CD4-positive, alpha-beta T cell (primary cell): ENCODE results near the gene MYT1. TPM values are rescaled to one million over a fixed set of nuclear protein-coding genes. Genes with fewer than 3 reads are reported as not detected.

Source experiments
- ATAC-seq: fragments of 200-7000 bp; cut with Tn5 transposase; one replicate; pipeline ENCODE4 v1.10.0; 2022; ENCODE audit warnings: mild to moderate bottlenecking; ENCODE audit not compliant: poor library complexity
- CTCF ChIA-PET: fragments of 350-600 bp; sonication (Branson Sonifier 250); formaldehyde crosslinking; loops from one replicate; lab custom pipeline; 2021; ENCODE audit warnings: antibody characterized with exemption, inconsistent platforms; lab: Charles Lee
- POLR2A ChIA-PET: fragments of 350-600 bp; sonication (Branson Sonifier 250); formaldehyde crosslinking; loops from one replicate; lab custom pipeline; 2021; ENCODE audit warnings: antibody characterized with exemption, inconsistent platforms; lab: Charles Lee
- DNase-seq, 14 experiments: peaks; one replicate each; pipeline ENCODE4 v3.0.0-alpha.2; 2013 to 2020; ENCODE audit warnings: mixed read lengths in 2 of 14
- H3K27ac ChIP-seq, 2 donors: one replicate each; pipeline versions ENCODE4 v1.5.1 to v1.7.0; 2013; ENCODE audit warnings: low read length in 2 of 2, low read depth in 1 of 2, mild to moderate bottlenecking in 1 of 2
- H3K27me3 ChIP-seq, 2 experiments: 1 replicate in 1 of 2; 2 replicates in 1 of 2; pipeline versions ENCODE4 v1.6.1 to v1.7.0; 2013; ENCODE audit warnings: low read length in 2 of 2, control low read depth in 1 of 2, mild to moderate bottlenecking in 1 of 2, moderate library complexity in 1 of 2; ENCODE audit not compliant: insufficient read depth in 2 of 2, control insufficient read depth in 1 of 2
- H3K36me3 ChIP-seq: one replicate; pipeline ENCODE4 v1.6.1; 2013; ENCODE audit warnings: low read length, control low read depth; ENCODE audit not compliant: insufficient read depth
- H3K4me1 ChIP-seq: one replicate; pipeline ENCODE4 v1.6.1; 2013; ENCODE audit warnings: low read length, control low read depth; ENCODE audit not compliant: insufficient read depth
- H3K4me3 ChIP-seq: one replicate; pipeline ENCODE4 v1.5.1; 2013; ENCODE audit warnings: mild to moderate bottlenecking, low read length, moderate library complexity
- H3K9me3 ChIP-seq, 2 experiments: 1 replicate in 1 of 2; 2 replicates in 1 of 2; pipeline versions ENCODE4 v1.6.1 to v1.7.0; 2013; ENCODE audit warnings: low read length in 2 of 2, mild to moderate bottlenecking in 2 of 2, control low read depth in 1 of 2, moderate library complexity in 1 of 2; ENCODE audit not compliant: control insufficient read depth in 1 of 2, insufficient read depth in 1 of 2
- H3K27ac Mint-ChIP-seq: one replicate; pipeline ENCODE4 v1.8.0; 2020; ENCODE audit warnings: mixed read lengths
- H3K27me3 Mint-ChIP-seq: one replicate; pipeline ENCODE4 v1.8.0; 2021; ENCODE audit warnings: mixed read lengths
- H3K36me3 Mint-ChIP-seq: one replicate; pipeline ENCODE4 v1.8.0; 2021; ENCODE audit warnings: low read depth, mixed read lengths
- H3K4me1 Mint-ChIP-seq: one replicate; pipeline ENCODE4 v1.8.0; 2021; ENCODE audit warnings: low read depth, mixed read lengths
- H3K4me3 Mint-ChIP-seq: one replicate; pipeline ENCODE4 v1.8.0; 2020; ENCODE audit warnings: mild to moderate bottlenecking, mixed read lengths
- H3K9me3 Mint-ChIP-seq: one replicate; pipeline ENCODE4 v1.8.0; 2020; ENCODE audit warnings: mixed read lengths
- CTCF ChIP-seq: fragments of 200-600 bp; IDR thresholded peaks from one replicate; pipeline ENCODE4 v1.8.0; 2022; ENCODE audit warnings: antibody characterized with exemption, mild to moderate bottlenecking
- intact Hi-C, 2 experiments: fragments of 100-400 bp; cut with DNase I in 1 of 2; cut with micrococcal nuclease in 1 of 2; formaldehyde crosslinking; loops; one replicate each; pipeline versions ENCODE4 v1.15.1 to v1.9.0; 2023 to 2025; cut with DNase I, micrococcal nuclease
- total RNA-seq, 174 experiments: library from RNA in 2 of 174; stranded (reverse) in 2 of 174; gene quantifications; one replicate each; pipeline ENCODE4 v1.2.3 and lab custom pipeline; 2021 to 2026

MYT1 gene
- total RNA-seq, 2 experiments from 2014 or later: 1.0 TPM; not detected in 1

- ATAC-seq (no peak), DNase-seq (no peak)
- no peaks in the 10 kb centered on the region for H3K36me3 Mint-ChIP-seq
- no peaks in the 10 kb centered on the region for H3K4me1 ChIP-seq
- H3K4me3 ChIP-seq: no peak overlapping the region
- CTCF ChIA-PET: no interaction called here
- H3K4me1 Mint-ChIP-seq: no peaks in the 10 kb centered on the region
- H3K27me3 Mint-ChIP-seq: peaks cover 79% of the 10 kb centered on the region
- no peaks in the 10 kb centered on the region for H3K36me3 ChIP-seq
- peaks cover 60 to 71% of the 10 kb centered on the region in 2 experiments for H3K27me3 ChIP-seq
- POLR2A ChIA-PET: no interaction called here
- H3K27ac ChIP-seq: no peak overlapping the region
- no peak for TF ChIP-seq CTCF
- H3K9me3 Mint-ChIP-seq: no peaks in the 10 kb centered on the region
- no peak overlapping the region for H3K27ac Mint-ChIP-seq
- intact Hi-C loops: no loop called here
- H3K4me3 Mint-ChIP-seq: no peak overlapping the region
- H3K9me3 ChIP-seq: peaks cover 0 to 28% of the 10 kb centered on the region in 2 experiments
Observed at GRCh38 chr20:64162239-64162910, 1.9 kb upstream of the MYT1 start.

- Histone ChIP-seq H3K27ac (no peak overlapping the region), H3K4me1 (no peaks in the 10 kb centered on the region), H3K36me3 (no peaks in the 10 kb centered on the region), H3K9me3 (peaks cover 0 to 28% of the 10 kb centered on the region in 2 experiments), H3K27me3 (peaks cover 63 to 75% of the 10 kb centered on the region in 2 experiments), H3K4me3 (no peak overlapping the region)
- peaks cover 93% of the 10 kb centered on the region for H3K27me3 Mint-ChIP-seq
- no peaks in the 10 kb centered on the region for H3K36me3 Mint-ChIP-seq
- POLR2A ChIA-PET: no interaction called here
- ATAC-seq (no peak), DNase-seq (no peak)
- no peaks in the 10 kb centered on the region for H3K4me1 Mint-ChIP-seq
- CTCF ChIA-PET: no interaction called here
- no peaks in the 10 kb centered on the region for H3K9me3 Mint-ChIP-seq
- TF ChIP-seq CTCF: no peak
- H3K27ac Mint-ChIP-seq: no peak overlapping the region
- H3K4me3 Mint-ChIP-seq: no peak overlapping the region
- intact Hi-C loops: no loop called here
Observed at GRCh38 chr20:64163776-64164122, 503 bp upstream of the MYT1 start.

- peaks cover 0 to 19% of the 10 kb centered on the region in 2 experiments for H3K9me3 ChIP-seq
- no peaks in the 10 kb centered on the region for H3K36me3 ChIP-seq
- no peaks in the 10 kb centered on the region for H3K4me1 Mint-ChIP-seq
- H3K4me3 Mint-ChIP-seq: no peak overlapping the region
- H3K27me3 ChIP-seq: peaks cover 41 to 54% of the 10 kb centered on the region in 2 experiments
- POLR2A ChIA-PET: no interaction called here
- DNase-seq: no peak
- intact Hi-C loops: no loop called here
- no peak for TF ChIP-seq CTCF
- H3K36me3 Mint-ChIP-seq: no peaks in the 10 kb centered on the region
- CTCF ChIA-PET: no interaction called here
- peaks cover 89% of the 10 kb centered on the region for H3K27me3 Mint-ChIP-seq
- H3K4me3 ChIP-seq: no peak overlapping the region
- no peak overlapping the region for H3K27ac Mint-ChIP-seq
- H3K27ac ChIP-seq: no peak overlapping the region
- H3K4me1 ChIP-seq: no peaks in the 10 kb centered on the region
- H3K9me3 Mint-ChIP-seq: no peaks in the 10 kb centered on the region
- ATAC-seq: no peak
Observed at GRCh38 chr20:64165866-64166600, 1.8 kb downstream of the MYT1 start.
